Retinal pigment epithelial cell (primary cell): ENCODE data around the gene OR5V1.
"Not testable (repeated sequence)": the region's sequence is repeated elsewhere in the genome, so short reads cannot be mapped to it uniquely, and the experiment has no call there.

ENCODE experiments used
- DNase-seq: peaks from one replicate; pipeline ENCODE4 v3.0.0-alpha.2; 2010; ENCODE audit warnings: low read depth
- H3K4me3 ChIP-seq: 2 replicates; pipeline ENCODE4 v1.5.1; 2011; ENCODE audit warnings: mild to moderate bottlenecking, low read length, control low read depth, moderate library complexity
- TF ChIP-seq, protein P1 (sequence below): conservative IDR thresholded peaks from 2 replicates; pipeline ENCODE4 v1.5.1; 2011; ENCODE audit warnings: low read depth, low read length, control low read depth, inconsistent platforms

OR5V1 gene

GRCh38 chr6:29375191-29375590, 6.5 kb upstream of the OR5V1 start, which contains the start of gene OR12D3:
Gene OR12D3 (minus strand): TSS chr6:29375291. CDS start chr6:29375287, 4 bp downstream.
- no peak for DNase-seq
- TF ChIP-seq, protein P1, sequence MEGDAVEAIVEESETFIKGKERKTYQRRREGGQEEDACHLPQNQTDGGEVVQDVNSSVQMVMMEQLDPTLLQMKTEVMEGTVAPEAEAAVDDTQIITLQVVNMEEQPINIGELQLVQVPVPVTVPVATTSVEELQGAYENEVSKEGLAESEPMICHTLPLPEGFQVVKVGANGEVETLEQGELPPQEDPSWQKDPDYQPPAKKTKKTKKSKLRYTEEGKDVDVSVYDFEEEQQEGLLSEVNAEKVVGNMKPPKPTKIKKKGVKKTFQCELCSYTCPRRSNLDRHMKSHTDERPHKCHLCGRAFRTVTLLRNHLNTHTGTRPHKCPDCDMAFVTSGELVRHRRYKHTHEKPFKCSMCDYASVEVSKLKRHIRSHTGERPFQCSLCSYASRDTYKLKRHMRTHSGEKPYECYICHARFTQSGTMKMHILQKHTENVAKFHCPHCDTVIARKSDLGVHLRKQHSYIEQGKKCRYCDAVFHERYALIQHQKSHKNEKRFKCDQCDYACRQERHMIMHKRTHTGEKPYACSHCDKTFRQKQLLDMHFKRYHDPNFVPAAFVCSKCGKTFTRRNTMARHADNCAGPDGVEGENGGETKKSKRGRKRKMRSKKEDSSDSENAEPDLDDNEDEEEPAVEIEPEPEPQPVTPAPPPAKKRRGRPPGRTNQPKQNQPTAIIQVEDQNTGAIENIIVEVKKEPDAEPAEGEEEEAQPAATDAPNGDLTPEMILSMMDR, result no peak
- no peak within 1 kb of the TSS for H3K4me3 ChIP-seq

GRCh38 chr6:29355603-29356002, 13.1 kb downstream of the OR5V1 start:
- TF ChIP-seq, protein P1, result no peak
- no peak for DNase-seq
- no peak overlapping the region for H3K4me3 ChIP-seq

DNA sequence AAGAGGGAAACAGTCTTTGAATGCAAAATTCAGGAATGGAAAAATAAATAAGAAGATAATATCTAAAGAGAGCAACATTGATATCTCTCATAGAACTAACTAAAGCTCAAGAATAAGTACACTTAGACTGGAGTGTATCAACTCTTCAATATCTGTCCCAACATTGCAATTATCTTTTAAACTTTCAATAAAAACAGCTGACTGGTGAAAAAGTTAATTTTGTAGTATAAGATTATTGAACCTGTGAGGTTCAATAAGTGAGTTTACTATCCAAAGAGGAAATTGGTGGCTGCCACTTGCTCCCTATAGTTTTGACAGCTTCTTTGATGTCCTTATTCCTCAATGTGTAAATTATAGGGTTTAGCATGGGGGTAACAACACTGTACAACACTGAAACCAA, 13.7 kb downstream of the OR5V1 start:
- DNase-seq, result no peak
- TF ChIP-seq, protein P1, result no peak
- no peak overlapping the region for H3K4me3 ChIP-seq

DNA sequence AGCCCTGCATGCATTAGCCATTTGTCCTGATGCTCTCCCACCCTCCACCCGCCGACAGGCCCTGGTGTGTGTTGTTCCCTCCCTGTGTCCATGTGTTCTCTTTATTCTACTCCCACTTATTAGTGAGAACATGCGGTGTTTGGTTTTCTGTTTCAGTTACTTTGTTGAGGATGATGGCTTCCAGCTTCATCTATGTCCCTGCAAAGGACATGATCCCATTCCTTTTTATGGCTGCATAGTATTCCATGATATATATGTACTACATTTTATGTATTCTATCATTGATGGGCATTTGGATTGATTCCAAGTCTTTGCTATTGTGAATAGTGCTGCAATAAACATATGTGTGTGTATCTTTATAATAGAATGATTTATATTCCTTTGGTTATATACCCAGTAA, 19.3 kb downstream of the OR5V1 start:
- not testable (repeated sequence) for H3K4me3 ChIP-seq, DNase-seq

DNA sequence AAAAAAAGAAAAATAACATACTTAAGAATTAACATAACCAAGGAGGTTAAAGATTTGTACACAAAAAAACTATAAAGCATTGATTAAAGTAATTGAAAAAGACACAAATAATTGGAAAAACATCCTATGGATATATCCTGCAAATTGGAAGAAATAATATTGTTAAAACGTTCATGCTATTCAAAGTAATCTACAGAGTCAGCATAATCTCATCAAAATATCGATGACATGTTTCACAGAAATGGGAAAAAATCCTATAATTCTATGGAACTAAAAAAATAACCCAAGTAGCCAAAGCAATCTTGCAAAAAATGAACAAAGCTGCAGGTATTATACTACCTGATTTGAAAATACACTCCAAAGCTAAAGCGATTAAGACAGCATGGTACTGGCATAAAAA, 23.3 kb downstream of the OR5V1 start:
- no peak overlapping the region for H3K4me3 ChIP-seq
- no peak for DNase-seq
- TF ChIP-seq, protein P1, result no peak

DNA sequence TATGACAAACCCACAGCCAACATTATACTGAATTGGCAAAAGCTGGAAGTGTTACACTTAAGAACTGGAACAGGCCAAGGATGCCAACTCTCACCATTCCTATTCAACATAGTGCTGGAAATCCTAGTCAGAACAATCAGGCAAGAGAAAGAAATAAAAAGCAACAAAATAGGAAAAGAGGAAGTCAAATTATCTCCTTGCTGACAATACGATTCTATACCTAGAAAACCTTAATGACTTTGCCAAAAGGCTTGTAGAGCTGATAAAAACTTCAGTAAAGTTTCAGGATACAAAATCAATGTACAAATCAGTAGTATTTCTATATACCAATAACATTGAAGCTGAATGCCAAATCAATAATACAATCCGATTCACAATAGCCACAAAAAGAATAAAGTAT, 32.4 kb downstream of the OR5V1 start:
- no peak overlapping the region for H3K4me3 ChIP-seq
- TF ChIP-seq, protein P1, result no peak
- no peak for DNase-seq

DNA sequence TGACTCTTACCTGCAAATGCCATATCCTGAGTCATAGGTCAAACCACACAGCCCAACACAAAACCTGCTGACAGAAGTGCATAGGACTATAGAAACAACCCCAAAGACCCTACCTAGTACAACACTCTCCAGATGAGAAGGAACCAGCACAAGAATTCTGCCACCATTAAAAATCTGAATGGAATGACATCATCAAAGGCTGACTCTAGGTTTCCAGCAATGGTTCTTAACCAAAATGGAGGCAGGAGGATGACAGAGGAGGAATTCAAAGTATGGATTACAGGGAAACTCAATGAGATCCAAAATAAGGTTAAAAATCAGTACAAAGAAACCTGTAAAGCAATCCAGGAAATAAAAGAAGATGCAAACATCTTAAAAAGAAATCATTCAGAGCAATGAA, 36.0 kb downstream of the OR5V1 start:
- H3K4me3 ChIP-seq, result no peak overlapping the region
- TF ChIP-seq, protein P1, result no peak
- DNase-seq, result no peak

- no peak for DNase-seq
- TF ChIP-seq, protein P1, result no peak
- no peak overlapping the region for H3K4me3 ChIP-seq
Measured at GRCh38 chr6:29325777-29326176, 42.9 kb downstream of the OR5V1 start.

DNA sequence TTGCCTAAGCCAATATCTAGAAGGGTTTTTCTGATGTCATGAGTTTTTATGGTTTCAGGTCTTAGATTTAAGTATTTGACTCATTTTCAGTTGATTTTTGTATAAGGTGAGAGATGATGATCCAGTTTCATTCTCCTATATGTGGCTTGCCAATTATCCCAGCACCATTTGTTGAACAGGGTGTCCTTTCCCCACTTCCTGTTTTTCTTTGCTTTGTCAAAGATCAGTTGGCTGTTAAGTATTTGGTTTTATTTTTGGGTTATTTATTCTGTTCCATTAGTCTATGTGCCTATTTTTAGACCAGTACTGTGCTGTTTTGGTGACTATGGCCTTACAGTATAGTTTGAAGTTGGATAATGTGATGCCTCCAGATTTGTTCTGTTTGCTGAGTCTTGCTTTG, 45.3 kb downstream of the OR5V1 start:
- not testable (repeated sequence) for H3K4me3 ChIP-seq, DNase-seq
